Activated naive CD4-positive, alpha-beta T cell treated with Interleukin-2 at 50 U/mL for 16 hours (primary cell): Measurements from ENCODE around the gene MYF5.

Experiments
- DNase-seq: peaks from one replicate; pipeline ENCODE4 v3.0.0-alpha.2; 2020

MYF5 gene

DNA sequence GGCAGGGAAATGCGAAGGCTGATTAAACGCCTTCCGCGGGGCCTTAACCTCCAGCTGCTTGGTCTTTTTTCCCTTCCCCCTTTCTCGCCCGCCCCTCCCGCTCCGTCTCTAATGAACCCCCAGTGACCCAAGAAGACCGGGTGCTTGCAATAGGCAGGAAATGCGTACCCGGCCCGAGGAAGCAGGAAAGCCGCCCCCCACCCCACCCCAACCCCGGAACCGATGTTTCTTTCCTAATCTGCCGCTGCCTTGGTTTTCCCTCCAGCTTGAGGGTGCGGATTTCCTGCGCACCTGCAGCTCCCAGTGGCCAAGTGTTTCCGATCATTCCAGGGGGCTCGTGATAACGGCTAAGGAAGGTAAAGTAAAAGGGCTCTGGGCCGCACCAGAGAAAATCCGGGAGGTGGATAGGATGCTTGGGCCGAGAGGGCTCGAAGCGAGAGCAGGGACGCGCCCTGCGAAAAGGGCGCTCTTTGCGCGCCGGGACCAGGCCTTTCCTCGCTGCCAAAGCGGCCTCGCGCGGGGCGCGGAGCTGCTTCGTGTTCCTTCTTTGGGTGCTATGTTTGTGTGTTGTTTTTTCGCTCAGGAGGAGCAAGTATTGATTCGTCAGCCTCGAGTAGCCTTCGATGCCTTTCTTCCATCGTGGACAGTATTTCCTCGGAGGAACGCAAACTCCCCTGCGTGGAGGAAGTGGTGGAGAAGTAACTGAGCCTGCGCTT, 8.3 kb upstream of the MYF5 start:
- DNase-seq = no peak

DNA sequence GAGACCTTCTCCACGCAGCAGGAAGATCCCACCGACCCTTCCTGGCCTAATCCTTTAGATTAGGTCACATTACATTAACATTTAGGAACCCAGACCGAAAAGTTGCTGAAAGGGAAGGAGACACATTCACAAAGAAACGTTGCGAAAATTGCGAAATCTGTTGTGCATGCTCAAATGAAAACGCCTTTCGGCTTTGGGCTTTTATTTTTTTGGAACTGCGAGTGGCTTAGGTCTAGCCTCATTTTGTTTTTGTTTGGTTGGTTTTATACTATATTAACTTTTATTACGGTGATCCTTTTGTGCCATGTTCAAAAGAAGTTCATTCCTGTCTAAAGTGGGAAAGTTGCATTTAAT, 7.8 kb upstream of the MYF5 start:
- no peak for DNase-seq

DNA sequence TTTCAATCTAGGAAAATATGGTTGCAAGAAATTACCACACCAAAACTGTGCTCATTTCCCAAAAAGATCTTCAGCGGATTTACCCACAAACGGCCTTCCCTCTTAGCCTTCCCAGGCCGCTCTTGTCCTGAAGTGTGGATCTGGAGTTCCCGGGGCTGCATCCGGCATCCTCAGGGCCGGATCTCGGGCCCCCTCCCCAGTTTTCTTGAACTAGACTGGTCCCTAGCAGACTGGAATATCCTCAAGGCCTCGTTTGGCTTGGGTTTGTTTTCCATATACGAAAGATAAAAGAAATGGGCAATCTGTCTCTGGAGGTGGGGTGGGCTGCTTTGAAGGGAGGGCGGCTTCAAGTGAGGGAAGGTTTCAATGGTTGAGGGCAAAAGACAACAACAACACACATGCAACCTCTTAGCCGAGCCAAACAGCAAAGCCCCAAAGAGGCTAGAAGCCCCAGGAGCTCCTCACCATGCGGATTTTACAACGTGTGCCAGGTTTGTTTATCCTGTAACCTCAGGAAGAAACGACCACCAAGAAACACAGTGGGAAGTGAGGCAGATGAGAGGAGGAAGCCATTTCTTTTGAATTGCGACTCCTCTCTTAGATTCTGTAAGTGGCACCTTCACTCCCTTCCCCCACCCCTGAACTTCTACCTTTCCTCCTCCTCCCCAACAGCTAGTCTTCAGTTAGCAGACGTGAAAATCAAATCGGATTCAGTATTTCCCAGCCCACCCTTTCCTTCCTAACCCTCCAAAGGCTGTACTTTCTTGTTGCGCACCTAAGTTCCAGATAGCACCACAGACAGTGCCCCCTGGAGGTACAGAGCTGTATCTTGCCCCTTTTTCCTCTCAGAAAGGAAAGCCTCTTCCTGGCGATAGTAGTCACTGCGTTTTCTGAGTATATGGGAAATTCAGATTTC, 6.6 kb upstream of the MYF5 start:
- no peak for DNase-seq

DNA sequence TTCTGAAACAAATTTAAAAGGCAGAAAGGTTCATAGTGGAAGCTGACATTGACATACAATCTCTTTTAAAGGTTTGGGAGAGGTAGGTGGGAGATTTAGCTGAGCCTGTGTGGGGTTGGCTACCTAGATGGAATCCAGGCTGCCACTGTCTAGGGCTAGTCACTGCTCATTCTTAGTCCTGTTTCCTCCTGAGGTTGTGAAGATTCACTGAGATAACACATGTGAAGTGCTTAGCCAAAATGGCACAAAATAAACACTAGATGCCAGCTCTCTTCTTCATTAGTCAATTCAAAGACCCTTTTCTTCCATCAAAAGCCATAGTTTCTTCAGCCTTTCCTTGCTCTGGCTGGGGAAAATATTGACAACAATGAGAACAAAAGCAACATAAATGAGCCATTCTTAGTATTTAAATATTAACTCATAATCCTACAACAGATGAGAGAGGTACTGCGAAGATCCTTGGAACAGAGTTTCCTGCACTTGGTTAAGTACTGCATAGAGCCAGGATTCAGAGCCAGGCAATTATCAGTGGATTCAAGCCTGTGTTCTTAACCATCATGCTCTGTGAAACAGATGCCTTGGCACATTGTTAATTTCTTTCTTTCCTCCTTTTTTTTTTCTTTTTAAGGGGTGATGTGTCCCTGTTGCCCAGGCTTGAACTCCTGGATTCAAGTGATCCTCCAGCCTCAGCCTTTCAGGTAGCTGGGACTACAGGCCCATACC, 5.8 kb upstream of the MYF5 start:
- no peak for DNase-seq

DNA sequence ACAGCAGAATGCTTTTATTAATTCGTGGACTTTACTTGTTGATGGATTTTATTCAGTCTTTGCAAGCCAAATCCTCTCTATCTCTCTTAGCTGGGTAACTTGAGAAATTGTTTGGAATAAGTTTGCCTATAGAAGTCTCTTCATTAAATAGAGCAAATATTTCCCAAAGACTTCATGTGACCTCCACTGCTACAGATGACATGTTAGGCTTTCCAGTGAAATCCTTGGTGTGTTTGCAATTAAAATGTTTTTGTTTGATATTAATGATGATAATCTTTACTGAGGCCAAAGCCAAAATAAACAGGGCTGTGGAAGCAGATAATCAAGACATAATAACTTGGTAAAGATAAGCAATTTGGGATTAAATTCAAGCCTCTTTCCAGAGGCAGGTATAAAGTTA, 4.8 kb upstream of the MYF5 start:
- DNase-seq = no peak

DNA sequence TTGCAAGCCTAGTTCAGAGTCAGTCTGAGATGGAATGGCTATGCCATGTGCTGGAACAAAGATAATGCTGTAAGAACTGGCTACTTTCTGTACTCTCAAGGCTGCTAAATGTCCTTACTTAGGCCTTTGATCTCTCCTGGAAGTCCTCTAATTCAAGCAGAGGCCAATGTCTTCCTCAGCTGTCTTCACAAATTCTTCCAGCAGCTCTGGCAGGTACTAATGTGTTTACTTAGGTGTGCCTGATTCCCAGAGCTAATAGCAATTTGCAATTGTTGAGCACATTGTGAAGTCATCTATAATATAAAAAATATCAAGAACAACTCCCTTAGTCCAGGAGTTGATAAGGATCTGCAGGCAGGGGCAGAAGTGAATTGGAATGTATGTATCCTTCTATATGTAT, 3.8 kb upstream of the MYF5 start:
- DNase-seq = no peak

DNA sequence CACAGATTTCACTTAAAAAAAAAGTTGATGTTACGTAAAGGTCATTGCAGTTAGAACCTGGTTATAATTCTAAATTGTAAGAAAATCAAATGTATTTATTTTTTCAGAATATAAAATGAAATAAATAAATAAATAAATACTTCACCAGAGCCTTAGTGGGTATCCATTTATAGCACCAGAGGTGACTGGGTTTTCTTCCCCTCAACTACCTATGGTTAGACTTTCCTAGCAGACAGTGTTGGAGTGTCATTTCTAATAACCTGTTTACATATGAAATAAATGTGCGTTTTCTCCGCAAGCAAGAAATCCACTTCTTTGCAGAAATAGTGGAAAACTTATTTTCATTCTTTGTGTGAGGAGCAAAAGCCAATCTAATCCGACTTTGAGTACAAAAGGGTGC, 3.3 kb upstream of the MYF5 start:
- no peak for DNase-seq

DNA sequence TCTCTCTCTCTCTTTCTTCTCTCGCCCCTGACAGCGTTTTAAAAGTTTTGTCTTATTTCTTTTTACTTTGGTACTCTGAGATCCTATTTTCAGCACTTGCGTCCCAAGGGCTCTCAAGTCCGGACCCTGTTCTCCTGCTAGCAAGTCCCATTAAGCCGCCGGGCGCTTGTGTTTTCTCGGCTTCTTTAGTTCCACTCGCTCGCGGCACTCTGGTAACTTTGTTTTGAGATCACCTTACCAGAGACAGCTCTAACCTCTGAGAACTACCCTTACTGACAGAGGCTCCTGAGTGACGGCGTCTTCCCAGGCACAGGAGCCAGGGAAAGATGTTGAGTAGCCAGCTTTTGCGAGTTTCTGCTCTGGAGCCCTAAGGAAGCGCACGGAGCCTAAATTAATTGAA, 2.7 kb upstream of the MYF5 start:
- no peak for DNase-seq

DNA sequence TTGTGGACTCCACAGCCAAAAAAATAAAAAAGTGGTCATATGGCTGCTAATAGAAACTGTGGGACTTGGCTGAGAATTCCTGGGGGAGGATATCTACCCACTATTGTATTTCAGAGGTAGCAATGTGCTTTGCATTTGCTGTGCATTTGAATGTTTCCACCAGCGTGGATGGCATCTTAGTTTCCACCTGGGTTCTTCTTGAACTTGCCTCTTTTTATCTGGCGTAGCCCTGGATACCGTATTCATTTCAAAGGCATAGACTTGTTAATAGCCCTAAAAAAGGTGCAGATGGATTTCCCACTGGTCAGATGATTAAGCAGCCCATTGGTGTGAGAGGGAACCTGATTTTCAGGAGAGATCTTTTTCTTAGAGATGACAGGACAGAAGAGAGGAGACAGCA, 1.9 kb upstream of the MYF5 start:
- DNase-seq = no peak

DNA sequence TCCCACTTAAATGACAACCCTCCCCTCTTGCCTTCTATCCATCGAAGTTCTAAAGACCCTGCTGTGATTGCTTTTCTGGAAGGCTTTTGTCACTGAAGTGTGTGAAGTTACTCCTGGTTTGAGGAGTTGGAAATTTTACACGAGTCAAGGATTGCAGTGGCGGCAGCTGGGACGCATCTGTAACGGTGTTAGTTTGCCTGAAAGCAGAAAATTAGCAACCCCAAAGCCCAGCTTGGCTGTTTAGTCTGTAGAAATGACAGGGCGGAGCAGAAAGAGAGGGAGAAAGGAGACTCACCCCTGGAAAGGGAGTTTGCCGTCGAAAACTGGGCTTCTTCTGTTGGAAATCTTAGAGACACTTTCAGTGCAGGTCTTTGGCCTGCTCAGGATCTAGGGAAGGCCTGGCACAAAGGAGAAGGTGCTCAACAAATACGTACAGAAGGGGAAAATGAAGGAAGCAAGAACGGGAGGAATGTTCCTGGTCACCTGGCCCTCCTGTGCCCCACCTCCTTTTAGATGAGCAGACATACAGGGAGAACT, 931 bp upstream of the MYF5 start:
- DNase-seq = no peak

DNA sequence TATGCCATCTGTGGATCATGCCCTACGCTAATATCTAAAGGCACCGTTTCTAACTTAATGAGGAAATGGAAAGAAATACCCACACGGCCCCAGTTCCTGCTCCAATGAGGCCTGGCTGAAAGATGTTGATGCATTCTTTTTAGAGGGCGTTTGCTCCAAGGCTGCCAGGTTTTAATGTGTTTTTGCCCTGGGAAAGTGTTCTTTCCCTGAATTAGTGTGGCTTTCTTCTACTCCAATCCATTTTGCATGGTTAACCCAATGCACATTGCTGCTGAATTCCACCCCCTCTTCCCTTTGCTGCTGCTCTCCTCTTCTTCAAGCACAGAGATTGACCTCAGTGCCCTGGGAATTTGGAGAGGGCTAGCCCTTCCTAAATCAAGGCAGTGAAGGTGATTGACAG, 1.1 kb downstream of the MYF5 start:
- no peak for DNase-seq

DNA sequence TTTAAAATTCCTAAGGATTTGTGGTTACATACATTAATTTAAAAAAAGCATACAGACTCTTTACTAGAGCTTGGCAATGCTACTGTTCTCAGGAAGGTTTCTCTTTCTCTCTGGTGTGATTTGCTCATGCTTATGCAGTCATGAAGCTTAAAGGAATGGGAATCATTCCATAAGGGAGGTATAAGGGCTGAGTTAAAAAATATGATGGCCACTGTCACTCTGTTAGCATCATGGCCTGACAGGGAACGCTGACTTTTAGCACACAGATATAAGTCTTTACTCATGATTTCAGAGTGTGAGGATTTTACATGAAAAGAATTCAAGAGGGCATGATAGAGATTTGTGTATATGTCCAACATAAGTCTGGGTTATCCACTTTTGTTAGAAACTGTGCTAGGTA, 3.8 kb downstream of the MYF5 start:
- no peak for DNase-seq

DNA sequence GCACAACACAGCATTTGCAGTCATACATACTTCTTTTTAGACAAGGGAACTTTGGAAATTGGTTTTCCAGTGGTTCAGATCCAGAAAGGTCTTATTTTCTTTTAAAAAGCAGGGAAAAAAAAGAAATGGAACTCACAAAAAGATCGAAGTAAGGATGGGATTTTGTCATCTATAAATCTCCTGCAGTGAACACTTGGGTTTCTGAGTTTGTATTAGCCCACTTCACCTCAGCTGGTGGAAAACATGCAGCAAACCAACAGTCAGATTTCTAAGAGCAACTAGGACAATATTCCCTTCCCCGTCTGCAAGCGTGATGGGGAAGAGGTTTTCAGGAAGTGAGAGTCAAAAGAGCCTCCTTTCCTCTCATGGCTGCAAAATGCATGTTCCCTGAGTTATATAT, 4.6 kb downstream of the MYF5 start:
- no peak for DNase-seq

DNA sequence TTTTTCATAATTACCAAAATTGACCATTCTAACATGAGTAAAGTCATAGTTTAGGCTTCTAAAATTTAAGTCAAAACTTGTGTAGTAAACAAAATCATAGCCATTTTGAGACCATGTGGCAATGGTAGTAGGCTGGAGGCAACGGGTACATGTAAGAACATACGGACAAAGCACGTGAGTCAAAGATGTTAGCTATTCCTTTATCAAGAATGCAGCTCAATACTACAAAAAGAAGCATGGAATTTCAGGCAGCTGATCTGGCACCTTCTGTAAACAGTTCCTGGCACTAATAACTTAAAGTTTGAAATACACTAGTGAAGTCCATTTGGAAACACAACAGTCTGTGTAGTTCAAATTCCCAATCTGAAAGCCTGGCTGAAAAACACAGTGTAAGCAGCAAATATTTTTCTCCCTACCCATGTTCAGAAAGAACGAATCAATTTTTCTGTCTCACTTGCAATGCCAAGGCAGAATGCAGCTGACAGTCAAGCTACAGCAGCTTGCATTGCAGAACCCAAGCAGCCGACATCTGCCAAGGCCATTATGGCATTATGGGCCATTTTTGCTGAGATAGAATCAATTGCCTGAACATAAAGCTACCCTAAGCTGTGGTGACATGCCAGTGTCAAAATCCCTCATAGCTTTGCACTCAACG, 29.3 kb downstream of the MYF5 start:
- DNase-seq = no peak

DNA sequence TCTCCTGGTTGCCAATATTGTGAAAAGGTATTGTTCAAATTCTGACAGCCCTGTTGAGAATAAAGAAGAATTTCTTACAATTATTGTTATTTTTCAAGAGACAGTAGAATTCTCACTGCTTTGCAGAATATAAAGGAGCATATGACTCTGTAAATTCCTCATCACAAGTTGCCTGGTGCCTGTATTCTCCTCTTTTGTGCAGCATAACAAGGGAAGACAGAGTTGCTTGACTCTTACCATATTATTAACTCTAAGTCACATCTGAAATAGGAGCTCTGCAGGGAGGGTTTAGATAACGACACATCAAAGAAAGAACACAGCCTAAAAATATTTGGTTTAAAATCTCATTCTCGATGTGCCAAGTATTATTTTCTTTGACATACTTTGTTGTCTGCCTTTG, 31.1 kb downstream of the MYF5 start:
- no peak for DNase-seq

DNA sequence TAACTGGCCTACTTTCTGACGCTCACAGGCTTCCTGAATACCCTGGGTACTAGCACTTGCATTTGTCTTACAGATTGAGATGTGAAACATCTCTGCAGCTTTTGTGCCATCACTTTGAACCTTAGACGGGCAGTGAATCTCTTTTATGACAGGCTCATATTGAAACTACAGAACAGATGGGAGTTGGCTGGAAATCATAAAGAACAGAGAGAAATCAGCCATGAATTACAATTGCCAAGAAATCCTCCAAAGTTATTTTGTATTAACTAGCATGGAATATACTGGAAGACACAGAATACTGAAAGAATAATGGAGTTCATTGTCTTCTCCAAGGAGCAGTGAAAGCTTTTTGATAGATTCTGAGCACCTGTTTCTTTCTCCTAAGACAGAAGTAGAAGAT, 32.7 kb downstream of the MYF5 start:
- no peak for DNase-seq

DNA sequence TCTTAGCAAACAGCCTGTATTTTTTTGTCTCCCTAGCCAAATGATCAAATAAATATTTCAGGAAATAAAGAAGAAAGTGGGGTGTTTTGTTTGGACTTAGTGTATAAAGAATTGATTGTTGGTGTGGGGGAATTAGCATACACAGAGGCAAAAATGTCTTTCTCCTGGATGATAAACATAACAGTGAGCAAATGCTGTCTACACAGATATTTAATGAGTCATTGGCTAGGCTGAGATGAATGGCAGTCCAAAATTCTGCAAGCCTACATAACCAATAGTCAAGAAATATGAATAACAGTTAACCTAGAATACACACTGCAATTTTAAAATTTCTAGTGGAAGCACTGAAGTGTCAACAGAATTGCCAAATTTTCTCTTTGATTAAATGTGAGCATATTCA, 35.8 kb downstream of the MYF5 start:
- no peak for DNase-seq

DNA sequence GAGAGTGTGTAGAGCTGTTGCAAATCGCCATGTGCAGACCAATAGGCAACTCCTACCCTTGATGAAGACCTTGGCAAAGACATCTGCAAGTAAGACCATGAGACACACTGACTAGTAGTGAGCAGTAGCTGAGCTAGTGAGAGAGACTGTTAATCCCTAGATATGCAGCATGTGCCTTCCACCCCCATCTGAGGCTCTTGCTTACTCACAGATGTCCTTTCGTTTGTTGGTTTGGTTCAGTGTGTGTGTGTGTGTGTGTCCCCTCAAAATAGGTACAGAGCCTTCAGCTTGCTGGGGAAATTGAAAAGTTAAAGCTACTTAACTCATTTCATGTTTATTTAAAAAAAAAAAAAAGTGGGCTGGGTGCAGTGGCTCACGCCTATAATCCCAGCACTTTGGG, 37.6 kb downstream of the MYF5 start:
- no peak for DNase-seq

DNA sequence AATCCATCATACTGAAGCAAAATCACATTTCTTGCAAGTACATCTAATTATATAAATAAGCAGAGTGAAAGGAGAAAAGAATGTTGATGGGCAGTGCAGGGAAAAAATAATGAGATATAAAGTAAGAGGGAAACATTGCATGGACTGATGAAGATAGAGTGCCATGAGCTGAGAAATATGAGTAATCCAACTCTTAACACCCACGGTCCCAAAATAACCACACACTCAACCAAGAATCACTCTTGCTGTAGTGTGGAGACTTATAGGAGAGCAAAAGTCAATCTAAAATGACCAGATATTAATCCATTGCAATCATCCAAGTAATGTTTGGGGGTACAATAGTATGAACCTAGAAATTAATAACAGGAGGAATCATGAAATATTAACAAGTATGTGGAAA, 40.2 kb downstream of the MYF5 start:
- DNase-seq = no peak

DNA sequence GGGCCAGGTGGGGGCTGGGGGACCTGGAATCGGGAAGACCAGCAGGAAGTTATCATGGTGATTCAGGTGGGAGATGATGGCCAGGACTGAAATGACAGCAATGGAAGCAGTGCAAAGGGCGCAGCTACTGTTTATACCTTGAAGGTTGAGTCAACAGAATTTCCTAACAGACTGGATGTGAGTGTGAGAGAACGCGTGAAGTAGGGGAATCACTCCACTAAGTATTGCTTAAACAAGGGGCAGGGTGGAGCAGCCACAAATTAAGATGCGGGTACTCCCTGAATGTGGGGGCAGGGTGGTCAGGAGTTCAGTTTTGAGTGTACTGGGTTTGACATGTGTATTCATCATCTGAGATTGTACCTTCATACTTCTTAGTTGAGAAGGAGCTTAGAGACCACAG, 45.1 kb downstream of the MYF5 start:
- no peak for DNase-seq

DNA sequence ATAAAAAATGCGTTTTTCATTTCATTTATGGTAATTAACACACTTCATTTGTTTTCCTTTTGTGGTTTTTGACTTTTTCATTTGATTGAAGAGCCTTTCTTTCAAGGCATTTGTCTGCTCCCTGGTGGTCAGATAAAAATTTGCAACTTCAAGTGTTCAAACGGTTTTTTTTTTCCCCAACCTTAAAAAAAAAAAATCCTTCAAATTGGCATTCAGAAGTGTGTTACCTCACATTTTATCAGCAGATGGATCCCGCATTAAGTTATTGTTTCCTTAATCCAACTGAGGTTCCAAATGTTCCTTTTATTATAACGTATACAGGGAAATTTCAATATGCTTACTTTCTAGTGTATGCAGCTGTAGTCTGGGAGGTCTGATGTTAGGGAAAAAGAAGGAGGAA, 47.2 kb downstream of the MYF5 start:
- no peak for DNase-seq

DNA sequence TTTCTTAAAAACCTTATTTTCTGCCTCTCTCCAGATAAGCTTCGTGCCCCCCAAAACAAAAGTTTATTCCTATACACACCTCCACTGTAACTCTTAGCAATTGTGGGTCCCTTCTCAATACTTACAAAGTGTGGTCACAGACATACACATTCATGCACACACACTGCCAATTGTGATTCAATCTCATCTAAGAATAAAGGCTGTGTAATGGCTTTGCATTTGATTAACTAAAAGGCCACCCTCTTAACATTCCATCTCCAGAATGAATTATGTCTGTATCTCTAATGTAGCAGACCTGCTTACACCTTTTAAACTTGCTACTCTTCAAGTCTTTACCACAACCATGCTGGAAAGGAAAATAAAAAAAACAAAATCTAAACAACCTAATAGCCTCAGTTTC, 49.5 kb downstream of the MYF5 start:
- DNase-seq = no peak

DNA sequence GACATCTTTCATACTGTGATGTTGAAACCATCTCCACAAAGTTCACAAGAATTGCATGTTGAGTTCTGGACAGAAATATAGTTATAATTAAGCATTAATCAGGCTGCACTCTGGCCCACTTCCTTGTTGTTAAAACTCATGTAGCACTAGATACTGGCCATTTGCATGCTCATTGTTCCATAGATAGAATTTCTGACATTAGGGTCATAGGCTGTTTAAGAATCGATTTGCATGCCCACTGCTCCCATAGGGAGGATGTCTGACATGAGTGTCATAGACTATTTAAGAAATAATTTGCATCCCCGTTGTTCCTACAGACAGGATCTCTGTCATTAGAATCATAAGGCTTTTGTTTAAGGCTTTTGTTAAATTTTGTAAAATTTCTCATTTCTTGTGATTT, 50.2 kb downstream of the MYF5 start:
- DNase-seq = no peak
